Body of pancreas (tissue), 4 donors: ENCODE measurements around the gene FAM83F. TPM values are rescaled to one million over a fixed set of nuclear protein-coding genes. Genes with fewer than 3 reads are reported as not detected.

Experiments used
- ATAC-seq: fragments of 150-250 bp; one replicate; pipeline ENCODE4 v1.9.1; 2016
- DNase-seq, 4 donors: peaks; one replicate each; pipeline ENCODE4 v3.0.0-alpha.2; 2019
- H3K27ac ChIP-seq, 4 donors: fragments of 200-600 bp; sonication (generic); 1 replicate in 3 of 4; 2 replicates in 1 of 4; pipeline versions ENCODE4 v1.5.1 to v1.6.1; 2016 to 2019; ENCODE audit warnings: mild to moderate bottlenecking in 1 of 4, mixed read lengths in 1 of 4, moderate library complexity in 1 of 4
- H3K27me3 ChIP-seq, 2 donors: fragments of 200-600 bp; sonication (generic); one replicate each; pipeline ENCODE4 v1.6.0; 2016; ENCODE audit warnings: mild to moderate bottlenecking in 1 of 2
- H3K36me3 ChIP-seq, 2 donors: fragments of 200-600 bp; sonication (generic); replicated peaks in 1 of 2; 2 replicates each; pipeline ENCODE4 v1.5.1; 2016; ENCODE audit warnings: low read depth in 2 of 2; ENCODE audit not compliant: insufficient read depth in 1 of 2
- H3K4me1 ChIP-seq: fragments of 200-600 bp; sonication (generic); one replicate; pipeline ENCODE4 v1.6.0; 2016
- H3K4me3 ChIP-seq, 2 donors: fragments of 200-600 bp; sonication (generic); 1 replicate in 1 of 2; 2 replicates in 1 of 2; pipeline ENCODE4 v1.5.1; 2016 to 2019
- H3K9me3 ChIP-seq, 3 donors: fragments of 200-600 bp; sonication (generic); 1 replicate in 2 of 3; 2 replicates in 1 of 3; pipeline ENCODE4 v1.5.1; 2016
- CTCF ChIP-seq, 7 experiments: fragments of 450-650 bp in 4 of 7; fragments of 200-600 bp in 3 of 7; sonication (generic) in 3 of 7; IDR thresholded peaks; one replicate each; pipeline ENCODE4 v1.5.1; 2016 to 2019; ENCODE audit warnings: antibody characterized with exemption in 7 of 7
- POLR2A ChIP-seq, 3 donors: fragments of 450-650 bp; IDR thresholded peaks; one replicate each; pipeline ENCODE4 v1.6.1; 2016; ENCODE audit warnings: antibody characterized with exemption in 3 of 3, mild to moderate bottlenecking in 2 of 3
- WGBS, 2 donors: methylation state at CpG; one replicate each; pipeline ENCODE4 v1.1.5; 2017; 5-methylcytosine and 5-hydroxymethylcytosine counted together
- intact Hi-C: fragments of 100-400 bp; cut with DNase I; formaldehyde crosslinking; loops from one replicate; pipeline ENCODE4 v1.15.1; 2023
- total RNA-seq, 2 donors: library from RNA; depleted of rRNA; stranded (reverse); fragments of >200 nt; gene quantifications; one replicate each; pipeline ENCODE4 v1.1.0, GENCODE V29; 2016

FAM83F gene
- total RNA-seq, 2 donors from 2014 or later: 8.9 to 9.1 TPM

DNA sequence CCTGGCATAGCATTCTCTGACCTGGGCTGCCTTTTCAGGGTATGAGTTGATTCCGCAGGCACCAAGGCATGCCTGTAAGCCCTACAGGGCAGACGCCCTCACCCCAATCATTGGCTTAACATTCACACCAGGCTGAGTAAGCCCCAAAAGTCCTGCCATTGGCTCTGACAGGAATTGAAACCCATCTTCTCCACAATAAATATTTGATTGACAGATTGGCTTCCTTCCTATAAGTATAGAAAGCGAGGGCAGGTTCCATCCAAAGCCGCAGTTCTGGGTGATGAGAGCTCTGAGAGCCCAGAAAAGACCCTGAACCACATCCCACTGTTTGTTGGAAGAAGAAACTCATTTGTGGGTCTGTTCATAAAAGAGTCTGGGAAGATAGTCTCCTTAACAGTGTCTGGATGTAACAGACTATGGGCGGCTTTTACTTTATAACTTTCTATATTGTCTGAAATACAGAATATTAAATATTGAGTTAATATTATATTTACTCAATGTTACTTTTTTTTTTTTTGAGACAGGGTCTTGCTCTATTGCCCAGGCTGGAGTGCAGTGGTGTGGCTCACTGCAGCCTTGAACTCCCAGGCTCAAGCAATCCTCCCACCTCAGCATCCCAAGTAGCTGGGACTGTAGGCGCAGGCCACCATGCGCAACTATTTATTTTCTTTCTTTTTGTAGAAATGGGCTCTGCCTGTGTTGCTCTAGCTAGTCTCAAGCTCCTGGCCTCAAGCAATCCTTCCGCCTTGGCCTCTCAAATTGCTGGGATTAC is 46.8 kb downstream of the FAM83F start:
- Histone ChIP-seq H3K9me3 (no peaks in the 10 kb centered on the region), H3K36me3 (no peaks in the 10 kb centered on the region), H3K27me3 (no peaks in the 10 kb centered on the region), H3K4me1 (peaks cover 39% of the 10 kb centered on the region), H3K27ac (peak overlapping the region in 2 of 4 donors; percentile 93 to 96), H3K4me3 (no peak overlapping the region)
- no peak for ATAC-seq
- no peak for DNase-seq
- intact Hi-C loops: loop anchor here (10.0 kb wide), 1 partner anchor 303 kb away; the partner anchor contains the start of gene ADSL
- 73 to 79% methylated on average over 8 of the region's 8 CpGs for WGBS, 2 donors
- TF ChIP-seq POLR2A (IDR thresholded peaks at IDR 0.05): no peak
- no peak for TF ChIP-seq CTCF (IDR thresholded peaks at IDR 0.05)

GRCh38 chr22:40042312-40042711 is 47.6 kb downstream of the FAM83F start:
- ATAC-seq: no peak
- 64 to 75% methylated on average over 4 of the region's 4 CpGs for WGBS, 2 donors
- intact Hi-C loops: loop anchor here (10.0 kb wide), 1 partner anchor 302 kb away; the partner anchor contains the start of gene ADSL

GRCh38 chr22:40043081-40043480 is 48.3 kb downstream of the FAM83F start:
- intact Hi-C loops: loop anchor here (10.0 kb wide), 1 partner anchor 302 kb away; the partner anchor contains the start of gene ADSL
- no peaks in the 10 kb centered on the region for H3K9me3 ChIP-seq
- ATAC-seq (peak; percentile 36), DNase-seq (peak; percentile 68 to 87 (median 76))
- H3K4me1 ChIP-seq: peaks cover 39% of the 10 kb centered on the region
- H3K4me3 ChIP-seq: no peak overlapping the region
- WGBS, 2 donors: 49 to 60% methylated on average over 8 of the region's 8 CpGs
- no peaks in the 10 kb centered on the region for H3K27me3 ChIP-seq
- TF ChIP-seq CTCF (IDR thresholded peaks at IDR 0.05) (peak in 3 of 7 experiments; percentile 17 to 39 (median 35)), POLR2A (IDR thresholded peaks at IDR 0.05) (peak in 1 of 3 donors; percentile 42)
- H3K27ac ChIP-seq: peak overlapping the region; percentile 84 to 96 (median 93)
- H3K36me3 ChIP-seq: no peaks in the 10 kb centered on the region

More at GRCh38 chr22:40042312-40042711, 47.6 kb downstream of the FAM83F start:
- Histone ChIP-seq H3K9me3 (no peaks in the 10 kb centered on the region), H3K4me1 (peaks cover 39% of the 10 kb centered on the region), H3K36me3 (no peaks in the 10 kb centered on the region), H3K4me3 (no peak overlapping the region), H3K27me3 (no peaks in the 10 kb centered on the region), H3K27ac (peak overlapping the region in 3 of 4 donors; percentile 84 to 96 (median 93))
- no peak for DNase-seq
- TF ChIP-seq CTCF (IDR thresholded peaks at IDR 0.05): no peak
- TF ChIP-seq POLR2A (IDR thresholded peaks at IDR 0.05): no peak

DNA sequence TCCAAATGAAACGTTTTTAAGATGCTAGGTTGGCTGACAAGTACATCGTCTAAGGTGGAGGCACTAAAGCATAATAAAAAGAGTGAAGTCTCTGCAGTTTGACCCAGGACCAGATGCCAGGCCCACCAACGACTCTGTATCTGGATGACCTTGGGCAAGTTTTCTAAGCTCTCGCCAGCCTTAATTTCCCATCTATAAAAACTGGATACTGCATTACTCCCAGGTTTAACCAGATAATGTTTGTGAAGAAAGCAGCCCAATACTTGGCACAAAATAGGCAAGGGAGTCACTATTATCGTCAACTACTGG is 49.0 kb downstream of the FAM83F start:
- Histone ChIP-seq H3K27me3 (no peaks in the 10 kb centered on the region), H3K9me3 (no peaks in the 10 kb centered on the region), H3K4me3 (peak overlapping the region in 1 of 2 donors; percentile 87), H3K27ac (peak overlapping the region; percentile 84 to 96 (median 93)), H3K36me3 (no peaks in the 10 kb centered on the region), H3K4me1 (peaks cover 39% of the 10 kb centered on the region)
- DNase-seq (no peak), ATAC-seq (no peak)
- TF ChIP-seq CTCF (IDR thresholded peaks at IDR 0.05) (no peak), POLR2A (IDR thresholded peaks at IDR 0.05) (no peak)
- 22 to 25% methylated on average over 5 of the region's 5 CpGs for WGBS, 2 donors
- intact Hi-C loops: loop anchor here (10.0 kb wide), 1 partner anchor 301 kb away; the partner anchor contains the start of gene ADSL
